ENCODE data around the gene RAB28.

DNA sequence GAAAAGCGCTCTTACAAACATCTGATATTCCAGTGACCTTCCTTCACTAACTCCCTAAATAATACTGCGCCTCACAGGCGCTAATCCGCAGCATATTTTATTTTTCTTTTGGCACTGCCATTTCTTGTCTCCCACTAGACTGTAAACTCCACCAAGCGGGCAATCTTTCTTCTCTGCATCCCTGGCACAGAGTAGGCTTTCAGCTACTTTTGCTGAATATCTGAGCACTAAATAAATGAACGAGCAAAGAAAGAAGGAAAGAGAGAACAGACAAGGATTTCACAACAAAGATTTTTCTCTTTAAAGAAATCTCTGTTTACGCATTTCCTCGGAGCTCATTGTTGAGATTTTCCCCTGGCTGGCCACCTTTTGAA, 47.5 kb upstream of the RAB28 start:
- no peak for TF ChIP-seq POLR2A (IDR thresholded peaks at IDR 0.05)
- TF ChIP-seq, protein P1, sequence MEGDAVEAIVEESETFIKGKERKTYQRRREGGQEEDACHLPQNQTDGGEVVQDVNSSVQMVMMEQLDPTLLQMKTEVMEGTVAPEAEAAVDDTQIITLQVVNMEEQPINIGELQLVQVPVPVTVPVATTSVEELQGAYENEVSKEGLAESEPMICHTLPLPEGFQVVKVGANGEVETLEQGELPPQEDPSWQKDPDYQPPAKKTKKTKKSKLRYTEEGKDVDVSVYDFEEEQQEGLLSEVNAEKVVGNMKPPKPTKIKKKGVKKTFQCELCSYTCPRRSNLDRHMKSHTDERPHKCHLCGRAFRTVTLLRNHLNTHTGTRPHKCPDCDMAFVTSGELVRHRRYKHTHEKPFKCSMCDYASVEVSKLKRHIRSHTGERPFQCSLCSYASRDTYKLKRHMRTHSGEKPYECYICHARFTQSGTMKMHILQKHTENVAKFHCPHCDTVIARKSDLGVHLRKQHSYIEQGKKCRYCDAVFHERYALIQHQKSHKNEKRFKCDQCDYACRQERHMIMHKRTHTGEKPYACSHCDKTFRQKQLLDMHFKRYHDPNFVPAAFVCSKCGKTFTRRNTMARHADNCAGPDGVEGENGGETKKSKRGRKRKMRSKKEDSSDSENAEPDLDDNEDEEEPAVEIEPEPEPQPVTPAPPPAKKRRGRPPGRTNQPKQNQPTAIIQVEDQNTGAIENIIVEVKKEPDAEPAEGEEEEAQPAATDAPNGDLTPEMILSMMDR (IDR thresholded peaks at IDR 0.05), result no peak

Data from uterus (tissue), 2 donors.